Activated CD8-positive, alpha-beta memory T cell treated with anti-CD3 and anti-CD28 coated beads, Interleukin-2, amount 50 U/mL, for 48 hours (primary cell): ENCODE results near the gene THRA.

ENCODE experiments used
- DNase-seq: peaks from one replicate; pipeline ENCODE4 v3.0.0-alpha.2; 2020

The THRA gene

DNA sequence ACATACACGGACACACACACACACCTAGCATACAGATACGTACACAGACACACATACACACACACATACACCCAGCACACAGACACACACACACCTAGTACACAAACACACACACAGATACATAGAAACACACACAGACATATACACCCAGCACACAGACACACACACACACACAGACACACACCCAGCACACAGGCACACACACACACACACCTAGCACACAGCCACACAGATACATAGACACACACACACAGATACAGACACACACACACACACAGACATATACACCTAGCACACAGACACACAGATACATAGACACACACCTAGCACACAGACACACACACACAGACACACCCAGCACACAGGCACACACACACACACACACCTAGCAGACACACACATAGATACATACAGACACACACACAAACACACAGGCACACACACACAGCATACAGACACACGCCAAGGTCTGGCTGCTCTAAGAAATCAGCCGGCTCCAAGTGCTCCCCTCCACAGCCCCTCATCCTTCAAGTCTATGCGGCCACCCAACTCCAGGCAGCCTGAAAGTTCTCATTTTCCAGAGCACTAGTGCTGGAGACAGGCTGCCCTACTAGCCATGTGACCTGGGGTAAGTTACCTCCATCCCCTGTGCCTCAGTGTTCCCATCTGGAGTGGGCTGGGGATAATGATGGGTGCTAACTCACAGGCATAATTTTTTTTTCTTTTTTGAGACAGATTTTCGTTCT is 24.5 kb downstream of the THRA start:
- DNase-seq: no peak

DNA sequence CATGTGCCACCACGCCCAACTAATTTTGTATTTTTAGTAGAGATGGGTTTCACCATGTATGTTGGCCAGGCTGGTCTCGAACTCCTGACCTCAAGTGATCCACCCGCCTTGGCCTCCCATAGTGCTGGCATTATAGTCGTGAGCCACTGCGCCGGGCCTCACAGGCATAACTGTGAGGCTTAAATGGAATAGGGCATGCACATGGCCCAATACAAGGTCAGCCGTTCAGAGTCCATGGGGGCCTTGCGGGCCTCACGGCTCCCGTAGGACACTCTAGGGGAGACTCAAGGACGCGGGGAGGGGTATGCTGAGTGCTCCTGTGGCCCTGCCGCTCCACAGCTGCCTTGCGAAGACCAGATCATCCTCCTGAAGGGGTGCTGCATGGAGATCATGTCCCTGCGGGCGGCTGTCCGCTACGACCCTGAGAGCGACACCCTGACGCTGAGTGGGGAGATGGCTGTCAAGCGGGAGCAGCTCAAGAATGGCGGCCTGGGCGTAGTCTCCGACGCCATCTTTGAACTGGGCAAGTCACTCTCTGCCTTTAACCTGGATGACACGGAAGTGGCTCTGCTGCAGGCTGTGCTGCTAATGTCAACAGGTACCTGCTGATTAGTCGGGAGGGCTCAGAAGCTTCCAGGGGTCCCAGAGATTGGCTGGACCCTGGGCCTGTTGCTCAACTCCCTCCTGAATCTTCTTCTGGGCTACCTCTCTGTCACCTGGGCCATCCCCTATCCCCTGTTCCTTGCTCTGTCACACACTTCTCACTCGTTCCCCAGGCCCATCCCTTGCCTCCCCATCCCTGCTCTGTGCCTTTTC is 25.3 kb downstream of the THRA start:
- no peak for DNase-seq

DNA sequence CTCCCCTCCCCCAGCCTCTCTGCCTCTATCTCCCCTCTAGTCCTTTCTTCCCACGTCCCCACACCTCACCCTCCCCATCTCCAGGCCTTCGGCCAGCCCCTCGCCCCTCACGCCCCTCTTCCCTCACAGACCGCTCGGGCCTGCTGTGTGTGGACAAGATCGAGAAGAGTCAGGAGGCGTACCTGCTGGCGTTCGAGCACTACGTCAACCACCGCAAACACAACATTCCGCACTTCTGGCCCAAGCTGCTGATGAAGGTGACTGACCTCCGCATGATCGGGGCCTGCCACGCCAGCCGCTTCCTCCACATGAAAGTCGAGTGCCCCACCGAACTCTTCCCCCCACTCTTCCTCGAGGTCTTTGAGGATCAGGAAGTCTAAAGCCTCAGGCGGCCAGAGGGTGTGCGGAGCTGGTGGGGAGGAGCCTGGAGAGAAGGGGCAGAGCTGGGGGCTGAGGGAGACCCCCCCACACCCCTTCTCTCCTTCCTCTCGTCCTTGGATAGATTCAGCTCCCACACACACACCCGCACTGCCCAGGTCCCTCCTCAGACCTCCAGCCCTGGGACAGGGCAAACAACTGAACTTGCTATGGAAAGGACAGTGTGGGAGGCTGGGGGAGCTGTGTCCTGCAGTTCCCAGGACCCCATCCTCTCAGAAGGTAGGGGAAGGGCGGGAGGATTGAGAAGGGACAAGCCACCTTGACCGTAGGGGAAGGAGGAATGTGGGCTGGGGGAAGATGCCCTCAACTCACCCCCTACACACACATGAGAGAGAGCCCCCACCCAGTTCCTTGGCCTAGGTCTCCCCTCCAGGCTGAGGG is 26.5 kb downstream of the THRA start:
- DNase-seq: no peak

DNA sequence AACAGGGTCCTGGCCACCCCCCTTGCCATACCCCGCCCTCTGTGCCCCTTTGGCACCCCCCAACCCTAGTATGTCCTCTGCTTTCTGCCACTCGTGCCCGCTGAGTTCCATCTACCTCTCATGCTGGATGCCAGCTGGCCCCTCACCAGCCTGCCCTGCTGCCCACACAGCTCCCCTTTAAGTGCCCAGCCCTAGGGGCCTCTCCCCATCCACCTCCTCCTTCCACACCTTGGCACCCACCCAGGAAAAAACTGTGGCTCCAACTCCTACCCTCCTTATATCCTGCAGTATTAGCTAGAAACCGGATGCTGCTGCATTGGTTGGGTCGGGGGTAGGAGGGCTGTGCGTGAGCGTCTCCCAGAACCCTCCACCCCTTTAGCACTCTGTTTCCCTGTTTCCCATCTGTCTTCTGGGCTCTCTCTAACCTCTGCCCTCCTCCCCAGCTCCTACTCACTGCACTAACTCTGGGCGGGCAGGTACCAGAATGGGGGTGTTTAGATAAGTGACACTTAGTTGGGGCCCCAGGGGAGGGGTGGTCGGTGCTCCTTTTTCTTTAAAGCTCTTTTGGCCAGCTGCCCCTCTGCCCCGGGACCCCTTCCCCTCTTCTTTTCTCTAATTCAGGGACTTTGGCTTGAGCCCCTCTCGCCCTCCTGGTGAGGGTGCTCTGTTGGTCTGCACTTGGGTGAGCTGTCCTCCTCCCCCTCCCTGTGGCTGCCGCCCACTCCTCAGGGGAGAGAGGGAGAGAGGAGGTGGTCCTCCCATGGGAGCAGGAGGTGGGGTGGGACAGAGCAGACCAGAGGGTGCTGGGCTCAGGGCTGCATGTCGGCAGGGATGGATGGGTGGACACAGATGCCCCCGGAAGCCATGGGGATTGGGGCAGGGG is 27.7 kb downstream of the THRA start:
- DNase-seq: no peak

DNA sequence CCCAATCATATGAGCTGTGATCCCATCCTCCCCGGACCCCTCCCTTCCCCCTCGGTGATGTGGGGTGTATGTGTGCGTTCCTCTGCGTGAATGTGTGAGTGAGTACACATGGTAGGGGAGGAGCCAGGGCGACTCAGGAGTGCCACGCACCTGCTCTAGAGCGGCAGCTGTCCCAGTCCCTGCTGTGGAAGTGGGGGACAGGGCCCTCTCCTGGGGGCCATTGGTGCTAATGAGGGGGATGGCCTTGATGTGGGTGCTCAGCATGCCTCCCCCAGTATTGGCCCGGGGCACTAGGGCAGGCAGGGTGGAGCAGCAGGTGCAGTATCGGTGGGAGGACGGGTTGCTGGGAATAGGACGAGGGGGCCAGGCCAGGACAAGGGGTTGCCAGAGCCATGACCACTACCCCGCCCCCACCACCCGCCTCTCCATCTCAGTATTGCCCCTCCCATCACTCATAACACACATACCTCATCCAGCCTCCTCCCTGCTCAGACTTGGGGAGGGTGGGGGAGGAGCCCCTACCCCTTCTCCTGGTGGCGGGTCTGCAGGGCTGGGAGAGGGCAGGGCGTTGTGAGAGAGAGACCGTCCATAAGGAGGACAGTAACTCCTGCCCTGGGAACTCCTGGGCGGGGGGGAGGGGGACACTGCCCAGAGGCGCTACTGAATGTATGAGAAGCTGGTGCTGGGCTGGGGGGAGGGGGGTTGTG is 29.1 kb downstream of the THRA start:
- DNase-seq: no peak

DNA sequence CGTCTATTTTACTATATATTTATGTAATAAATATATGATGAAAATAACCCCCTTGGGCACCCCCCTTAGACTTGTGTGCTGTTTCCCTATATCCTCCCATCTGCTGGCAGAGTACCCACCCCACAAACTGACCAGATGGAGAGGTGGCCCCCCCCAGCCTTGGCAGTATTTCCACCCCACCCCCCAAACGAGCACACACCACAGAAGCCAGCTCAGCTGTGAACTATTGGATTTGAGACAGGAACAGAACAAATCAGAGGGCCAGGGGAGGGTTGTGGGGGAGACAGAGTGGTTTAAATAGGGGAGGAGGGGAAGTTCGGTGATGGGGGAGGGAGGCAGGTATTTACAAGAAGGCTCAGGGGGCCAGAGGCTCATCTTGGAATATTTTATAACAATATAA is 29.8 kb downstream of the THRA start:
- no peak for DNase-seq

DNA sequence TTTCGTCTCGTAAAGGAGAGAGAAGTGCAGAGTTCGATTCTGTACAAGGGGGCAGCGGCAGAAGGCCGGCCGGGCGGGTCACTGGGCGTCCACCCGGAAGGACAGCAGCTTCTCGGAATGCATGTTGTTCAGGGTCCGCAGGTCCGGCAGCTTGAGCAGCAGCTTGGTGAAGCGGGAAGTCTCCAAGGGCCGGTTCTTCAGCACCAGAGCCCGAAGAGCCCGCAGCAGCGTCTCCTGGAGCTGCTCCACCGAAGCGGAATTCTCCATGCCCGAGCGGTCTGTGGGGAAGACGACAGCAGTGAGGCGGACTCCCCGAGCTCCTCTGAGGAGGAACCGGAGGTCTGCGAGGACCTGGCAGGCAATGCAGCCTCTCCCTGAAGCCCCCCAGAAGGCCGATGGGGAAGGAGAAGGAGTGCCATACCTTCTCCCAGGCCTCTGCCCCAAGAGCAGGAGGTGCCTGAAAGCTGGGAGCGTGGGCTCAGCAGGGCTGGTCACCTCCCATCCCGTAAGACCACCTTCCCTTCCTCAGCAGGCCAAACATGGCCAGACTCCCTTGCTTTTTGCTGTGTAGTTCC is 30.3 kb downstream of the THRA start:
- DNase-seq: no peak

DNA sequence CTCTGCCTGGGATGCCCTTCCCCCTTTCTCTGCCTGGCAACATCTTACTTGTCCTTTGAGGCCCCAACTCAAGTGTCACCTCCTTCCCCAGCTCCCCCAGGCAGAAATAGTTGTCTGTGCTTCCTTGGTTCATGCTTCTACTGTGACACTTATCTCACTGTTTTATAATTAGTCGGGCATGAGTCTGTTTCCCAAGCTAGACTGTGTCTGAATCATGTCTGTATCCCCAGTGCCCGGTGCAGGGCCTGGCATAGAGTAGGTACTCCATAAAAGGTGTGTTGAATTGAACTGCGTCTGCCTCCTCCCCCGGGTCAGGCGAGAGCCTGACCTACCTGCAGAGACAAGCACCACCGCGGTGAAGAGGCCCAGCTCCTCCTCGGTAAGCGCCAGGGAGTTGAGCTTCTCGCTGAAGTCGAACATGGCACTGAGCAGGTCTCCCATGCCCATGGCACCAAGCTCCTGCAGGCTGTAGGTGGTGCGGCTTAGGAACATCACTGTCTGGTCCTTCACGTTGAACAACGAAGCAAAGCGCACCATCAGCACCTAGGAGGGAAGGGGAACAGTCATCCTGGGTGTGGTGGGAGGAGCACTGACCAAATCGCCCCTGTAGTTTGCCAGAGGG is 30.9 kb downstream of the THRA start:
- DNase-seq: no peak

DNA sequence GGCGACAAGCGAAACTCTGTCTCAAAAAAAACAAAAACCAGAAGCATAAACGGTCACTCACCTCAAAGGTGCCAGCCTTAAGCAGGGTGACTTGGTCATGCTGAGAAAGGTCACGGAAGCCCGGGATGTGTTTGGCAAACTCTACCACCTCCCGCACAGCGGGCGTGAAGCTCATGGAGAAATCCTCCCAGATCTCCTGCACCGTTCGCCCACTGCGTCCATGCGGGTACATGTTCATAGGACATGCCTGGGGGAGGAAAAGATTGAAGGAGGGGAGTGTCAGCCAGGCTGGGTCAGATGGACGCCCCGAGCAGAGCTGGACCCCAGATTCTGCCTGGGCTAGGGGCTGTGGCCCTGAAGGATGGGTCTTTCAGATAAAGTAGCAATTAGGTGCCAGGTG is 32.1 kb downstream of the THRA start:
- DNase-seq: no peak

DNA sequence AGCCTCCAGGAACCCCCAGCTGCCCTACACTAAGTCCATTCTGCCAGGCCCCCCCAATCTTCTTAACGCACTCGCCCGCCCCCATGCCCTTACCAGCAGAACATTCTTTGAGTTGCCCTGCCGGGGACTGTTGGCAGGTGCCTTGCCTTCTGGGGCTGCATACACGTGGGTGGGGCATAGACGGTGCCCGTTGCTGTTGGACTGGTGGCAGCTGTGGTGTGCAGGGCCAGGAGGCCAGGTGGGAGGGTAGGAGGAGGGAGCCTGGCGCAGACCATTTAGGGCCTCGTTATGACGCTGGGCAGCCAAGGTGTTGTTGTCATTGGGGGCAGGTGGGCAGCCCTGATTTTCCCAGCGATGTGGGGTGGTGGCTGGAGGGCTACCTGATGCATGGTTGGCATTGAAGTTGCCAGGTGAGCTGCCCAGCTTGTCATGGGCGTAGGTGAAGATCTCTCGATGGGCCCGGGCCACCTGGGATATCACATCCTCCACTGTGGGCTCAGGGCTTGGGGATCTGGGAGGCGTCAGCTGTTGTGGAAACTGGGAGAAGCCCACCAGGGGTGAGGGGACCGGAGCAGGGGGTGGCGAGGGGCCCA is 32.7 kb downstream of the THRA start:
- DNase-seq: peak; percentile 58

DNA sequence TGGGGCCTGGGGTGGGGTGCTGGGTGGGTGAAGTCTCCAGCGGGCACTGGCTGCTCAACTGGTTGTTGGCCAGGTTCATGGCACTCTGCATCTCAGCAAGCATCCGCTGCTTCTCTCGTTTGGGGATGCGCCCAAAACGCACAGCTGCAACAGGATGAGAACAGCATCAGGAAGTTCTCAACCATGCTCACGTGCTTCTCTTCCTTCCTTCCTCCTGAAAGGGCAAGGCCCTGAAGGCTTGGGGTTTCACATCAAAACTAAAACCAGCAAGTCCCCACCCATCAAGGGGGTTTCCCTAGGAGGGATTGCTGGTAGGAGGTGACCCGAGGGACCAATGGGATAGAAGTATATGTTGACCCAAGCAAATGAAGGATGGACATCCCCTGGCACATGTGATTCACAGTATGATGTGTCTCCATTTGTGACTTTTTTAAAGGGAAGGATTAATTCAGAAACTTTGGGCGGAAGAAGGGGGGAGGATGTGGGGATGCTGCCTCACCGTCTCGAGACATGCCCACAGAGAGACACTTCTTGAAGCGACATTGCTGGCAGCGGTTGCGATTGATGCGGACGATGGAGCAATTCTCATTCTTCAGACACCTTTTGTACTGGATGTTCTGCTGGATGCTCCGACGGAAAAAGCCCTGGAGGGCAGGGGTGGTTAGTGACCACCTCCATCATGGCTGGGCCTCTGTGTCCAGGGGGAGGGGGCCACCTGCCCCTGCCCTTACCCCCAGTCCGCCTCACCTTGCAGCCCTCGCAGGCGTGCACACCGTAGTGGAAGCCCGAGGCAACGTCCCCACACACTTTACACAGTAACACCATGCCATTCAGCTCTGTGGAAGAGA is 33.4 kb downstream of the THRA start:
- peak; percentile 81 for DNase-seq

DNA sequence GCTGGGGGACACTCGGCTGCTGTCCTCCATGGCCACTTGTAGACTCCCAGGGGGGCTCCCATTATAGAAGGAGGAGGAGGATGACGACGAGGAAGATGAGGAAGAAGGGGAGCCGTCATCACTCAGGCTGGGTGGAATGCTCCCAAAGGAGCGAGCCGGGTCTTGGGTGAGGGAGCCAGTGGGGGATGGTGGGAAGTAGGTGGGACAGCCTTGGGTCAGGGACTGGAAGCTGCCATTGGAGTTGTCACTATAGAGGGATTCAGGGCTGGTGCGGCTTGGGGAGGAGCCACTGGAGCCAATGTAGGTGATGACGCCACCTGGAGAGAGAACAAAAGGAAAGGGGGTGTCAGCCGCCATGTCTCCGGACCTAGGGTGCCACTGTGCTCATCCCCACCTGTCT is 34.3 kb downstream of the THRA start:
- no peak for DNase-seq

DNA sequence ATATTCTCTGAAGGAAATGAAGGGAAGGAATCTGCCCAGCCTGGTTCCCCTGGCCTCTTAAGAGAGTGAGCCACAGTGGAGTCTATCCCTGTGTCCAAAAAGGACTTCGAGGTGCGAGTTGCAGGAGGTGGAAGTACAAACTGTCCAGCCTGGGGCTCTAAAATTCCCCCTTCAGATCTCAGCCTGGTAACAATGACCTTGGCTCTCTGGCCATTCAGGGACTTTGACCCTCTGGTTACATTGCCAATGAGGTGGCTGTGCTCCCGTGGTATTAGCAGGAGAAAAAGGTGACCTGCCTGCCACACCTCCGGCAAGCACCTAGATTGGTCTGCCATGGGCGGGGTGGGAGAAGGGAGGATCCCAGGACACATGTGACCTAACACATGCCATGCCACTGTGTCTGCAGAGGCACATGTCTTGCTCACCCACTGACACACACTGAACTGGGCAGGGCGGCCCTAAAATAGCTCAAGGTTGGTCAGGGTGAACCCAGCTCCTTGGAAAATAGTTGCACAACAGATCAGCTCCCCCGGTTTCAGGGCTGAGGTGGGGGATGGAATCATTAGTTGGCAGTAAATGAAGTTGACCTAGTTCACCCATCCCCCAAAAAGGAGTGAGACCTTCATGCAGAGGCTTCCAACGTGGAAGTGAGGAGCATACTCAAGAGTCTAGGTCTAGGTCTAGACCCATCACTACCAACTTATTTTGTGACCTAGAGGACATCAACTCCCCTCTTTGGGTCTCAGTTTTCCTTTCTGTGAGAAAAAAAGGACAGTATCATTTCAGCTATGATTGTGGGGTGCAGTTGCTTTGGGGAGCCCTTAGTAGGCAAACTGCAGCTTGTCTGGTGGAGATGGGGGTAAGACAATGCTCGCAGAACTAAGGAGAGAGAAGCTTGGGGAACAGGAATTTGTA is 35.4 kb downstream of the THRA start:
- peak; percentile 68 for DNase-seq

DNA sequence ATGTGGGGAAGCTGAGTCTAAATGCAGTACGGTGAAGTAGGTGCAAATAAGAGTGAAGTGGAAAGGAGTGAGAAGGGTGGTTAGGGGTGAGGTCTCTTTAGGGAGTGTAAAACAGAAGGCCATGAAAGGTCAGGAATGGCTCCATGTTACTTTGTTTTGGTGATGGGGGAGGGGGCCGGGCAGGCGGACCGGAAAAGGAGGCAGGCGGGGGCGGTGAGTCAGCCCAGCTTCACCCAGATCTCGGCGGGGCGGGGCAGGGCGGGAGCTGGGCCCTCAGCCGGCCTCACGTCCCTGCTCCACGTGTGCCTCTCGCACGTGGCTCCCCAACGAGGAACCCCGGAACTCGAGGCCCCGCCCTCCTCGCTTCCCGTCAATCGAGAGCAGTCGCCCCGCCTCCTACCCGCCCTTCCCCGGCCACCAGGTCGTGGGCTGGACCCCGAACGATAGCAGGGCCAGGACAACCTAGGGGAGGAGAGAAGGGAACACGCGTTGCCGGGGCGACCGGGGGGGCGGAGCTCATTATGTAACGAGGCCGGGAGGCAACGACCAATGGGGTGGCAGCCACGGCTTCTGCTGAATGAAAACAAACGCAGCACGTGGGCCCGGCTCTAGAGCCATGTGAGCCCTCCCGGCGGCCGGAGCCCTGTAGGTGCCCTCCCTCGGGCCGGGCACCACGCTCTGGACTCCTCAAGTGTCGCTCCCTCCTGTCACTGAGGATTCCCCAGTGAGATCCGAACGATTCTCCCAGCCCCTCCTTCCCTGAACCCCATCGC is 36.3 kb downstream of the THRA start:
- peak; percentile 99 for DNase-seq

DNA sequence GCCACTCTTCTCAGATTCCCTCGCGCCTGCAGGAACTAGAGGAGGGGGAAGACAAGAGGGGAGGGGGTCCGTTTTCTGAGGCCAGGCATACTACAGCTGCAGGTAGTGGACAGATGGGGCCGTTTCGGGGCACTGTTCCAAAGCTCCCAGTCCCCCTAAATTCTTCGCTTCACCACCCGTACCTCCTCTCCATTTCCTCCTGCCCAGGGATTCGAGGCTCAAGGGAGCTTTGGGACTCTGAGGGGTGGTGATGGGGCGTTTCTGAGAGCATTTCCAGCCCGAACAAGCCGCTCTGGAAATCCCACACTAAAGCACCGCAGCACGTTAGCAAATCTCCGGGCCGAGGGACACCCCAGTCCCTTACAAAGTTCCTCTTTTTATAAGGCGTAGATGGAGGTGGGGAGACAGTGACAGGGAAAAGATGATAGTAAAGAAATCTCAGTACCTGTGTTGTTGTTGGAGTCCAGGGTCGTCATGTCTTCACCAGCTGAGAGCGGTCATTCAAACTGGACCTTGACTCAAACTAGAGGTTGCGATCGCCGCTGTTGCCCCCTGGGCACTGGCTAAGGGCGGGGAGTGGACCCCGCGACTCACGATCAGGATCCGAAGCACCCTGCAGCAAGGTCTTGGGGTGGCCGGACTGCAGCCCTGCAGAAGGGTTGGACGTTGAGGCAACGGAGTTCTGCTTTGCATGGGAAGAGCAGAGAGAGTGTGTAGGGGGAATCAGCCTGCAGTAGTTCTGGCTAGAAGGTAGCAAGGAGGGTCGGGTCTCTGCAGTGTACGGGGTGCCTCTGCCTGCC is 37.1 kb downstream of the THRA start:
- DNase-seq: no peak

DNA sequence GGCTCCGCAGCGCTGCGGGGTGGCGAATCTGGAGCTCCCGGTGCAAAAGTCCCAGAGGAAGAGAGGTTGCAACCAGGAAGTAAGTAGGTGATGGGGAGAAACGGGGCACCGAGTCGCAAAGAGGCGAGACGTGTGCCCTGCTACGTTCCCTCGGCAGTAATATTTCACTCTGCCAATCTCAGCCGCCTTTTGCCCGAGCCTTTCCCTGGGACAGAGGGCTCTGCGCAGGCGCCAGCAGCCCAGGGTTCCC is 37.6 kb downstream of the THRA start, which contains the start of gene NR1D1:
TSS of gene NR1D1 (minus strand) at position 171 of the 250 bp plus-strand sequence. CDS start 495 bp downstream, outside the sequence.
- no peak for DNase-seq
